Mucosa of stomach (tissue), 1 donor: Measurements from ENCODE around the gene NLRC4.
A peak's percentile ranks its signal among the peaks of the same experiment; 100 is the strongest.
"Not testable (repeated sequence)": the region's sequence is repeated elsewhere in the genome, so short reads cannot be mapped to it uniquely, and the experiment has no call there.

Experiments used
- H3K27me3 ChIP-seq: one replicate; pipeline ENCODE4 v1.7.0; 2013; ENCODE audit warnings: mild to moderate bottlenecking, low read length; ENCODE audit not compliant: control insufficient read depth, insufficient read depth
- H3K36me3 ChIP-seq: one replicate; pipeline ENCODE4 v1.7.0; 2013; ENCODE audit warnings: low read length; ENCODE audit not compliant: control insufficient read depth, insufficient read depth
- H3K4me1 ChIP-seq: one replicate; pipeline ENCODE4 v1.7.0; 2013; ENCODE audit warnings: mild to moderate bottlenecking, low read length; ENCODE audit not compliant: control insufficient read depth, insufficient read depth
- H3K4me3 ChIP-seq: one replicate; pipeline ENCODE4 v1.7.0; 2013; ENCODE audit warnings: low read length
- H3K9ac ChIP-seq: one replicate; pipeline ENCODE4 v1.7.0; 2013; ENCODE audit warnings: mild to moderate bottlenecking, low read length, moderate library complexity
- H3K9me3 ChIP-seq: one replicate; pipeline ENCODE4 v1.7.0; 2013; ENCODE audit warnings: mild to moderate bottlenecking, low read length, moderate library complexity; ENCODE audit not compliant: control insufficient read depth
- donor health status: Pancreatic carcinoma.

The NLRC4 gene

DNA sequence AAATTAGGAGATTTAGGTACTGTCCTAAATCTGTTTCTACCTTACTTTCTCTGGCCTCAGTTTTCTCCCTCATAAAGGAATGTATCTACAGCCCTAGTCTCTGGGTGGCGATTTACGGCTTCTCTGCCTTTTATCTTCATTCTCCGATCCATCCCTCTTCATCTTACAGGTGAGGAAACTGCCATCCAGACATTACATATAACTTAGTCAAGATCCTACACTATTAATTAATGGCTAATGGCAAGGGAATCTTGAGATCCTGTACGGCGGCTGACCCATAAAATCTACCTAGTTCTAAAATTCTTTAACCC lies 12.6 kb upstream of the NLRC4 start:
- Histone ChIP-seq H3K9ac (peak overlapping the region; percentile 86), H3K27me3 (no peaks in the 10 kb centered on the region), H3K9me3 (no peaks in the 10 kb centered on the region), H3K4me3 (peak overlapping the region; percentile 80), H3K4me1 (peaks cover 6% of the 10 kb centered on the region), H3K36me3 (no peaks in the 10 kb centered on the region)

GRCh38 chr2:32275790-32276189 lies 11.1 kb upstream of the NLRC4 start:
- H3K36me3 ChIP-seq: not testable (repeated sequence)

DNA sequence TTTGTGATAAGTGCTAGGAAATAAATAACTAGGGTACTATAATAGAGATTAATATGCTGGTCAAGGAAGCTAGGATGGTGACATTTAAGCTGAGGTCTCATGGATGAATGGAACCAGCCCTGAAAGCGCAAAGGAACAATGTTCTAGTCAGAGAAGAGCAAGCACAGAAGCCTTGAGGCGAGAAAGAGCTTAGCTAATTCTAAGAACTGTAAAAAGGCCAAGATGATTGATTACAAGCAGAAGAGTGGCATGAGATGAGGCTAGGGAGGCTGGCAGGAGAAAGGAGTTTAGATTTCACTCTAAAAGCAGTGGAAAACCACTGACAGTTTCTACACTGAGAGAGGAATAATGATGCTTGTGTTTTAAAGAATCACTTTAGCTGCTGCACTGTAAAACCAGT lies 9.6 kb upstream of the NLRC4 start:
- Histone ChIP-seq H3K9ac (no peak overlapping the region), H3K4me3 (no peak overlapping the region), H3K27me3 (no peaks in the 10 kb centered on the region), H3K36me3 (no peaks in the 10 kb centered on the region), H3K4me1 (peaks cover 6% of the 10 kb centered on the region), H3K9me3 (no peaks in the 10 kb centered on the region)

More at GRCh38 chr2:32275790-32276189, 11.1 kb upstream of the NLRC4 start:
- not testable (repeated sequence) for H3K4me3 ChIP-seq, H3K9me3 ChIP-seq, H3K4me1 ChIP-seq, H3K9ac ChIP-seq, H3K27me3 ChIP-seq

DNA sequence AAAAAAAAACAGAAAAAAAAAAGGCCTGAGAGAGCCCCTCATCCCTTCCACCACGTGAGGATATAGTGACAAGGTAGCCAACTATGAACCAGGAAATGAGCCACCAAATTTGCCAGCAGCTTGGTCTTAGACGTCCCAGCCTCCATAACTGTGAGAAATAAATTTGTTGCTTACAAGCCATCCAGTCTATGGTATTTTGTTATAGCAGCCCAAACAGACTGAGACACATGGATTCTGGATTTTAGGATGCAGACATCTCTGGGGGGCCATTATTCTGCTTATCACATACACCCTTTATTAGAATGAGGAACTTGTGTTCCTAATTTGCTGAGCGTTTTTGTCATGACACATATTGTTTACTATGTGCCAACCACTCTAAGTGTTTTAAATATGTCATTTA lies 7.6 kb upstream of the NLRC4 start:
- no peak overlapping the region for H3K4me3 ChIP-seq
- no peaks in the 10 kb centered on the region for H3K27me3 ChIP-seq
- H3K9me3 ChIP-seq: no peaks in the 10 kb centered on the region
- peaks cover 4% of the 10 kb centered on the region for H3K4me1 ChIP-seq
- no peak overlapping the region for H3K9ac ChIP-seq
- no peaks in the 10 kb centered on the region for H3K36me3 ChIP-seq

GRCh38 chr2:32271063-32271462 lies 6.4 kb upstream of the NLRC4 start:
- Histone ChIP-seq H3K4me1 (no peaks in the 10 kb centered on the region), H3K4me3 (no peak overlapping the region), H3K36me3 (no peaks in the 10 kb centered on the region), H3K9ac (no peak overlapping the region), H3K27me3 (no peaks in the 10 kb centered on the region), H3K9me3 (no peaks in the 10 kb centered on the region)

- no peak overlapping the region for H3K9ac ChIP-seq
- H3K27me3 ChIP-seq: no peaks in the 10 kb centered on the region
- no peaks in the 10 kb centered on the region for H3K9me3 ChIP-seq
- no peaks in the 10 kb centered on the region for H3K36me3 ChIP-seq
- H3K4me1 ChIP-seq: no peaks in the 10 kb centered on the region
- no peak overlapping the region for H3K4me3 ChIP-seq
These were observed 2.6 kb downstream of the NLRC4 start for GRCh38 chr2:32262105-32262504.

DNA sequence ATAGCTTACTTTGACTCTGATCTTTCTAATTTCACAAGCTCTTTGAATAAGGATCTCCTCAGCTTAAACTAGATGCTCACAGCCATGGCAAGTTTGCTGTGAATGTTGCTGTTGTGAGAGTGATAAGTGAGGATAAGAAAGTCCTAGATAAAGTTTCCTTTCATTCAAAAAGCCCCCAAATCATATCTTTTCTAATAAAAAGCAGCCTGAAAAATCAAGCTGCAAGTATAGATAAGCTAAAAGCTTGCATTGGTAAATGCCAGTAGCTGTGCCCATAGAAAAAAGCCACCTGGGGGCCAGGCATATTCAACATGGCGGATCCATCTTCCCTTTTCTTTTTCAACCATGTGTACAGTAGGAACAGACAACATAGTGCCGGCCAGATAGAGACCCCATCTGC lies 4.3 kb downstream of the NLRC4 start:
- Histone ChIP-seq H3K27me3 (no peaks in the 10 kb centered on the region), H3K4me1 (no peaks in the 10 kb centered on the region), H3K9ac (no peak overlapping the region), H3K36me3 (no peaks in the 10 kb centered on the region), H3K9me3 (no peaks in the 10 kb centered on the region), H3K4me3 (no peak overlapping the region)

DNA sequence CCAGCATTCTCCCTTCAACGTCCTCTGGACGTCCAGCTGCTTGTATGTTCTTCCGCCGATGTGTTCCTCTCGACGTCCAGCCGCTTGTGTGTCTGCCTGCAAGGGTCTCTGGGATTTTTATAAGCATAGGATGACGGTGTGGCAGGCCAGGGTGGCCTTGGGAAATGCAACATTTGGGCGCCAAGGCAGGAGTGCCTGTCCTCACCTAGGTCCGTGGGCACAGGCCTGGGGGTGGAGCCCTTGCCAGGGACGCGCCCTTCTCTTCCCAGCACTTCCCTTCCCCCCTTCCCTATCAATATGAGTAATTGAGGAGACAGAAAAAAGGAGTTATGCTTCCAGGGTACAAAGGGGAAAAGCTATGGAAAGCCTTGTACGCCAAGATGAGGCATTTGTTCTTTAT lies 6.4 kb downstream of the NLRC4 start:
- Histone ChIP-seq H3K9me3 (no peaks in the 10 kb centered on the region), H3K27me3 (no peaks in the 10 kb centered on the region), H3K9ac (no peak overlapping the region), H3K36me3 (no peaks in the 10 kb centered on the region), H3K4me1 (no peaks in the 10 kb centered on the region), H3K4me3 (no peak overlapping the region)

DNA sequence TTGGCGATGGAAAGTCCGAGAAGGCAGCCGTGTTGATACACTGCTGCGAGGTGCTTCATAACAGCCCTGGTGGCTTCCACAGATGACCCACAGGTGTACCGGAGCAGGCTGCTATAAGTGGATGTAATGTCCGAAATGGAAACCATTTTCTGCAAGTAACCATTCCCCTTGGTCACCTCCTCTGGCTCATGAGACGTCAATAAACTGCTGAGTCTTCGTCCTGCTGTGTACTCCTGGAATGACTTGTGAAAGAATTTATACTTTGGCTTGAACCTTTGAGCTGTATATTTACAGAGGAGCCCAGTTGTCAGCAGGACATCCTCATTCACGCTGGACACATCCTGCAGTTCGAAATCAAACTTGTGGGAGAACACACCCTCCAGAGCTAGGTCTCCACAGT lies 14.4 kb downstream of the NLRC4 start:
- Histone ChIP-seq H3K36me3 (no peaks in the 10 kb centered on the region), H3K4me3 (no peak overlapping the region), H3K9me3 (no peaks in the 10 kb centered on the region), H3K27me3 (no peaks in the 10 kb centered on the region), H3K4me1 (peaks cover 5% of the 10 kb centered on the region), H3K9ac (no peak overlapping the region)

DNA sequence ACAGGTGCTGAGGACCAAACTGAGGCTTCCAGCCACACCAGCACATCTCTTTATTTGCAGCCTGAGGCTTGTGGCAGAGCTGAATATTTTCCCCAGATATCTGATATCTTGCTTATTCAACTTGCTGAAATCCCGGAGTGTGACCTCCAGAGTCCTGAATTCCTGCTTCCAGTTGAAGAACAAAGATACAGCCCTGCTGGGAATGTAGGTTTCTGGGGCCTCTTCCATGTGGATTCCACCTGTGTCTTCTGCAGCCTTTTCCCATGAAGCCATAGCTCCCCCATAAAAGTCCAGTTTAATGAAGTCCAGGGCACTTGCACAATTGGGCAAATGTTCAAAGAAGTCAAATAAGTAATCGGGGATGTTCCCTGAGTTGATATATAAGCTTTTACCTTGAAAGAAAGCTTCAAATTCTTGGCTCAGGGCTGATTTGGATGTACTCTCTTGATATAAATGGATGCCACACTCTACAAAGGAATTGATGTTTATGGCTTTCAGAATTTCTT lies 14.9 kb downstream of the NLRC4 start:
- Histone ChIP-seq H3K9ac (no peak overlapping the region), H3K27me3 (no peaks in the 10 kb centered on the region), H3K4me3 (no peak overlapping the region), H3K36me3 (no peaks in the 10 kb centered on the region), H3K4me1 (peaks cover 5% of the 10 kb centered on the region), H3K9me3 (no peaks in the 10 kb centered on the region)

DNA sequence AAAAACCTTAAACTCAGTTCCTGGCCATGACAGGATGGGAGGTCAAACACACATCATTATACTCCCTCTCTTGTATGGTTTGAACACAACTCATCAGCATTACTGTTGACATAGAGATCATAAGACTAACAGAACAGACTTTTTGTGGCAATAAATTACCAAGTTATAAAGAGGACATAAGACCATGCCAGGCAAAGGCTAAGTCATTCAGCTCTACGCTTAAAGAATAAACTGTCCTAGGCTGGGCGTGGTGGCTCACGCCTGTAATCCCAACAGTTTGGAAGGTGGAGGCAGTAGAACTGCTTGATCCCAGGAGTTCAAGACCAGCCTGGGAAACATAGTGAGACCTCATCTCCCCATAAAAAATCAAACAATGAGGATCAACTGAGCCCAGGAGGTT lies 16.4 kb downstream of the NLRC4 start:
- Histone ChIP-seq H3K9ac (no peak overlapping the region), H3K4me1 (peaks cover 5% of the 10 kb centered on the region), H3K27me3 (no peaks in the 10 kb centered on the region), H3K9me3 (no peaks in the 10 kb centered on the region), H3K4me3 (no peak overlapping the region), H3K36me3 (no peaks in the 10 kb centered on the region)

DNA sequence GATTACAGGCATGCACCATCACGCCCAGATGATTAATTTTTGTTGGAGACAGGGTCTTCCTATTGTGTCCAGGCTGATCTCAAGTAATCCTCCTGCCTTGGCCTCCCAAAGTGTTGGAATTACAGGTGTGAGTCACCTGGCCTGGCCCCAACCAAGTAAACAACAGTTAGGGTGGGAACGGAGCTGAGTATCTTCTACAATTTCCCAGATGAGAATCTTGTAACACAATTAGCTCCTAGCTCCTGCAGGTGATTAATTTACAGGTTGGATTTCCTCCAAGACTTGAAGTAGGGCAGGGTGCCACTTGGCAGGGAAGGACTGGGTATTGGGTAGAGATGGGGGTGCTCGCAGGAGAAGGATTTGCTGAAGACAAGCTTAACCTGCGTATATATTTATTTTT lies 17.8 kb downstream of the NLRC4 start:
- Histone ChIP-seq H3K36me3 (no peaks in the 10 kb centered on the region), H3K4me1 (peaks cover 5% of the 10 kb centered on the region), H3K9me3 (no peaks in the 10 kb centered on the region), H3K9ac (no peak overlapping the region), H3K4me3 (no peak overlapping the region), H3K27me3 (no peaks in the 10 kb centered on the region)

DNA sequence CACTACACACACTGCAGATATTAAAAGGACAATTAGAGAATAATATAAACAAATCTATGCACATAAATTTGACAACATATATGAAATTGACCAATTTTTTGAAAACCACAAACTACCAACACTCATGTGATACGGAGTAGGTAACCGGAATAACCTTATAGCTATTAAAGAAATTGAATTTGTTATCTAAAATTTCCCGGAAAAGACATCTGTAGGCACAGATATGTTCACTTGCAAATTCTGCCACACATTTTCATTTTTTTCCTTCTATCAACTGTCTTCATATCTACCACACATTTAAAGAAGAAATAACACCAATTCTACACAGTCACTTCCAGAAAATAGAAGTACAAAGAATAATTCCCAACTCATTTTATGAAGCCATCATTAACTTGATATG lies 22.4 kb downstream of the NLRC4 start:
- peaks cover 5% of the 10 kb centered on the region for H3K4me1 ChIP-seq
- H3K36me3 ChIP-seq: no peaks in the 10 kb centered on the region
- no peaks in the 10 kb centered on the region for H3K27me3 ChIP-seq
- no peak overlapping the region for H3K4me3 ChIP-seq
- no peaks in the 10 kb centered on the region for H3K9me3 ChIP-seq
- H3K9ac ChIP-seq: no peak overlapping the region
